Medulla oblongata (tissue), 1 donor: Measurements from ENCODE around the gene HAAO.

Experiments
- DNase-seq: peaks from one replicate; pipeline ENCODE4 v3.0.0-alpha.2; 2015; ENCODE audit errors: extremely low spot score

HAAO gene

GRCh38 chr2:42793334-42794270 lies 1.2 kb upstream of the HAAO start:
- DNase-seq, result no peak

- peak; percentile 54 for DNase-seq
Observed at GRCh38 chr2:42792087-42792582, 248 bp downstream of the HAAO start.

DNA sequence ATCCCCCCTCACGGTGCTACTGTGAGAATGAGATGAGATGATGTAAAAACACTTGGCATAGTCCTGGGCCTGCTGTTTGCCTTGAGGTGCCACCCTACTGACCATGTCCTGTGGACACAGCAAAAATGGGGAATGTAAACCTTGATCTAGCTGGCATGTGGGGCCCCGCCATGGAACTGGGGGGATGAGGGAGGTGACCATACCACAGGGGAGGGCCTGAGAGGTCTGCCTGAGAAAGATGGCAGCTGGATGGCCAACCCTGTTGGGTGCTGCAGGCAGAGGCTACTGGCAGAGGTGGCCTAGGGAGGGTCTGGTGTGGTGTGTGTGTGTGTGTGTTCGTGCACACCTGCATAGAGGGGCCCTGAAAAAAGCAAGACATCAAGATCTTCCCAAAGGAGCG lies 777 bp downstream of the HAAO start:
- DNase-seq, result no peak

- DNase-seq, result no peak
Observed at GRCh38 chr2:42789751-42790150, 2.6 kb downstream of the HAAO start.

DNA sequence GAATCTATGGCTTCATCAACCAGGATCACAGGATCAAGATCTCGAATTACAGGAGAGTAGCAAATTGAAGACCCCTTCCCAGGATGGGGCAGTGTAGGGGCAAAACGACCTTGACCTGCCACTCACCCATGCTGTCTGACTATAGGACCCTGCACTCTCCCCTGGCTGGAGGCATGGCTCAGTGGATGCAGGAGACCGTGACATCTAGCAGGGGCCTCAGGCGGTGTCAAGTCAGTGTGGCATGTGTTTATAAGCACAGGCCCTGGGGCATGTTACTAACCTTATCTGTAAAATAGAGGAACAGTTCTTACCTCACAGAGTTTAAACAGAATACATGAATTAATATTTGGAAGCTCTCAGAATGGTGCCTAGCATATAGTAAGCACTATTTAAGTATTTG lies 3.5 kb downstream of the HAAO start:
- DNase-seq, result no peak

DNA sequence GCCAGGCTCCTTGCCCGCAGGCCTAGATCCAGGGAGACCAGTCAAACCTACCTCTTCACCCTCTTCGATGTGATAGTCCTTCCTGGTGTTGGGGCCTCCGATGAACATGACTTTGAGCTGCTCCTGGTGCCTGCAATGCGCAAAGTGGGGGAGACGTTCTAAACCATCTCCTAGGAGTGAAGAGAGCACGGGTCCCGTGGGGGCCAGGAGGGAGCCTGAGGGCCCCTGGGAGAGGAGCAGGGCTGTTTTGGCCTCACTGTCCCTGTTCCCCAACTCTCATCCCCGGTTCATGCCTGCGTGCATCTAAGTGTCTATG lies 3.9 kb downstream of the HAAO start:
- no peak for DNase-seq

DNA sequence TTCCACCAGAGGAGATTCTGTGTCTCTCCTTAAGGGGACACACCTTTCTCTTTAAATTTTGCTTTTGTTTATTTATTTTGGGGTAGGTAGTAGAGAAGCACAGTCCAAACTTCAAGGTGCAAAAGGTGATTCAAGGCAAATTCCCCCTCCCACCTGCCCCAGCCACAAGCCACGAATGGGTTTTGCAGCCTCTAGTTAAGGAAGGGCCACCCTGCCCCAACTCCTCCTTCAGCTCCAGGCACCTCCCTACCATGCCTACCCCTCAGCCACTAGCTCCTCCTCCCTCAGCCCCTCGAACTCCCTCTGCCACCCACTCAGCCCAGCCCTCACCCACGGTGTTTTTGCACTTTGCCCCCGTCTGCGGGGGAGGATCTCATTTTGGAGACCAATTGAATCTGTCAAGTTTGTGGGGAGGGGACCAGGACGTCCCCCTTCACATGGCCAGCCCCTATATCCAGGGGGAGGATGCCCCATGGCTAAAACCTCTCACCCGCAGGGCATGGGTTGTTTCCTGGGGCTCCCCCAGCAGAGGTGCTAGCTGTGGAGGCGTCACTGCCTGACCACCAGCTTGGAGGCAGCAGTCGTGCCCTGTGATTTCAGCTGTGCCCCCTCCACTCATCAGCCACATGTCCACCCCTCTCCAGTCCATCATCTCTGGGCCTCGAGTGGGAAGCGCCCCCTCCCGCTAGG lies 4.5 kb downstream of the HAAO start:
- no peak for DNase-seq

- DNase-seq, result no peak
Observed at GRCh38 chr2:42787424-42787787, 5.0 kb downstream of the HAAO start.

GRCh38 chr2:42786561-42787345 lies 5.6 kb downstream of the HAAO start:
- DNase-seq, result no peak

DNA sequence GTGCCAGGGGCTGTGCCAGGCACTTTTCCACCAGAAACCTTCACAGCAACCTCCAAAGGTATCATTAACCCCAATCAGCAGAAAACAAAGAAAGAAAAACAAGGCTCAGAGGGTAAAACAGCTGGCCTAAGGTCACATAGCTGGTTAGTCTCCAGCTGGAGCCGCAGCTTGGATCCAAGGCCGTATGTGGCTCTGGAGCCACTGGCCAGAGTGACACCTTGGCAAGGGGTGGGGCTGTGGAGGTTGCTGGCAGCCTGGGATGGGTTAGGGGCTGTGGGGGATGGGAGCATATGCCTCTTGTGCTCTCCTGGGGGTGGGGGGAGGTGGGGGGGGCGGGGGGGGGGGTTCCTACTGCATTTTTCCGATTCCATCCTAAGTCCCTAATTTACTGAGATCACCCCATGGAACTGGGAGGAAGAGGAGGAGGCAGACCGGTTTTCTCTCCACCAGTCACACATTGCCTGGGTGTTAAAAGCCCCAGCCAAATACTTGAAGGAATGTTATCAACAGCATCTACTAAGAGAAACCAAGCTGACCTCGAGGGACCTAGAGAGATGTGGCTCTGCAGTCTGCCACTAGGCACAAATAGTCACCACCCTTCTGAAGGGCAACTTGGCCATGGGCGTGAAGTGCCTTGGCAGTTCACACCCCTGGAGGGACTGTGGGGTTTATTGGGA lies 8.0 kb downstream of the HAAO start:
- no peak for DNase-seq

DNA sequence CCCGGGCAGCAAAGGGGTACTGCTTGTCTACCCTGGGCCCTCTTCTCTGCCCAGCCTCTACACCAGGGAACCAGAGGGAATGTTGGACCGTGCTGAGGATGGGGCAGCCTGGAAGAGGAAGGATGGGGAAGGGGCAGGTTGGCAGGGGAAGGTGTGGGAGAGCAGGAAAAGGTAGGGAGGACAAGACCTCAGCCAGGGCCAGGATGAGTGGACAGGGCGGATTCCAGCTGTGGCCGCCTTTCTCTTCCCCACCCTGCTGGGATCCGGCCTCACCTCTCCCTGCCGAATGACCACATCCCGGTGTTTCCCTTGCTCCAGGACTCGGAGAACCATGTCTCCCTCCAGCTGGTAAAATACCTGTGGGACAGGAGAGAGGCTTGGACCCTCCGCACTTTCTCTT lies 8.9 kb downstream of the HAAO start:
- DNase-seq, result no peak

GRCh38 chr2:42781181-42781580 lies 11.2 kb downstream of the HAAO start:
- DNase-seq, result no peak

- DNase-seq, result no peak
Observed at GRCh38 chr2:42777883-42778805, 14.2 kb downstream of the HAAO start.

DNA sequence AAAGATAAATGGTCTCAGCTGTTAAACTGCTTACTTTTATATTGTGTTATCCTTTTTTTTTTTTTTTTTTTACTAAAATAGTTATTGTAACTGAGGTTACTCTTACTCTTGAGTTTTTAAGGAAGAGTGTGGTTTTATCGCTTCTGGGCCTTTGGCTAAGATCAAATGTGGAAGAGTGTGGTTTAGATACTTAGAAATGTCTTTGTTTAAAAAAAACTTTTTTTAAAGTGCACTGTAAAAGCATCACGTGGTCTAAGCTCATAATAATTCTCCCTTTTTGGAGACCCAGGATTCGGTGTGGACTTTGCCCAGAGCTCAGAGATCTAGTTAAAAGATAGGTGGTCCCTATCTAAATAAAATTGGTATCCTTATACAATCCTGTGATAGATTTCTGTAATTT lies 16.6 kb downstream of the HAAO start:
- no peak for DNase-seq

DNA sequence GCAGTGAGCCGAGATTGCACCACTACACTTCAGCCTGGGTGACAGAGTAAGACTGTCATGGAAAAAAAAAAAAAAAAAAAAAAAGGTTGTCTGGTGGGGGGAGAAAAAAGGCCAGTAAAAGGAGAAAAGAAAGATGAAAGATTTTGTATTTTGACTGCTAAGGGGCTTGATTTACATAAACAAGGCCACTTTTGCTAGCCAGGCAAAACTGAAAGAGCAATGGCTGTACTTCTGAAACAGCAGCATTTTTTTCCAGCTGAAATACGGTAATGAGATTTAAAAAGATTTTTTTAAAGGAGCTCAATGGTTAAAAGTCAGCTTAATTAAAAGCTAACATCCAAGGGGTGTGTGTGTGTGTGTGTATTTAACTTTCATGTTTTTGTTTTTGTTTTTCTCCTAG lies 17.2 kb downstream of the HAAO start:
- no peak for DNase-seq

- no peak for DNase-seq
Observed at GRCh38 chr2:42771546-42772153, 20.7 kb downstream of the HAAO start.

GRCh38 chr2:42770288-42771131 lies 21.9 kb downstream of the HAAO start:
- DNase-seq, result peak; percentile 79

- DNase-seq, result no peak
Observed at GRCh38 chr2:42769583-42770287, 22.6 kb downstream of the HAAO start.
